HepG2 (cell line): Measurements from ENCODE around the gene HRC. TPM values are rescaled to one million over a fixed set of nuclear protein-coding genes. Genes with fewer than 3 reads are reported as not detected.

Source experiments
- FOXK1 ChIP-seq: sonication (generic); formaldehyde crosslinking; IDR thresholded peaks from 2 replicates; pipeline ENCODE4 v1.4.0; 2020; ENCODE audit warnings: low read depth, missing genetic modification reagents, borderline replicate concordance
- FOXK2 ChIP-seq: fragments of 450-650 bp; IDR thresholded peaks from 2 replicates; pipeline ENCODE4 v1.6.1; 2016
- HES4 ChIP-seq: sonication (generic); formaldehyde crosslinking; IDR thresholded peaks from 2 replicates; pipeline ENCODE4 v1.9.0; 2021; ENCODE audit warnings: mild to moderate bottlenecking, missing genetic modification reagents, borderline replicate concordance
- JUND ChIP-seq: sonication (generic); formaldehyde crosslinking; IDR thresholded peaks from 2 replicates; pipeline ENCODE4 v1.8.0; 2022; ENCODE audit warnings: mild to moderate bottlenecking, missing genetic modification reagents
- MTA1 ChIP-seq: sonication (generic); formaldehyde crosslinking; IDR thresholded peaks from 2 replicates; pipeline ENCODE4 v1.4.0; 2020; ENCODE audit warnings: missing genetic modification reagents, mild to moderate bottlenecking, borderline replicate concordance
- MTF2 ChIP-seq: sonication (generic); formaldehyde crosslinking; IDR thresholded peaks from 2 replicates; pipeline ENCODE4 v1.5.0; 2020; ENCODE audit warnings: missing genetic modification reagents, borderline replicate concordance
- SATB2 ChIP-seq: sonication (generic); formaldehyde crosslinking; IDR thresholded peaks from 2 replicates; pipeline ENCODE4 v1.5.0; 2020; ENCODE audit warnings: missing genetic modification reagents
- ZNF296 ChIP-seq: sonication (generic); formaldehyde crosslinking; conservative IDR thresholded peaks from 2 replicates; pipeline ENCODE4 v1.5.0; 2020; ENCODE audit warnings: mild to moderate bottlenecking, missing genetic modification reagents
- ZNF335 ChIP-seq: sonication (generic); formaldehyde crosslinking; IDR thresholded peaks from 2 replicates; pipeline ENCODE4 v1.4.0; 2020; ENCODE audit warnings: missing genetic modification reagents
- ZNF577 ChIP-seq: sonication (generic); formaldehyde crosslinking; IDR thresholded peaks from 2 replicates; pipeline ENCODE4 v1.4.0; 2020; ENCODE audit warnings: mild to moderate bottlenecking, low read depth, missing genetic modification reagents, borderline replicate concordance
- ZNF605 ChIP-seq: sonication (generic); formaldehyde crosslinking; IDR thresholded peaks from 2 replicates; pipeline ENCODE4 v1.8.0; 2022; ENCODE audit warnings: mild to moderate bottlenecking, missing genetic modification reagents
- ZNF781 ChIP-seq: sonication (generic); formaldehyde crosslinking; IDR thresholded peaks from 2 replicates; pipeline ENCODE4 v1.5.1; 2020; ENCODE audit warnings: borderline replicate concordance, mild to moderate bottlenecking, missing genetic modification reagents; ENCODE audit errors: not compliant biosample characterization
- polyA plus RNA-seq, 8 experiments: library from polyadenylated mRNA; depleted of rRNA in 3 of 8; stranded (reverse) in 7 of 8; unstranded in 1 of 8; fragments of >200 nt; fragmentation: Illumina TruSeq in 4 of 8; extraction: Trizol in 4 of 8; gene quantifications; 2 replicates each; pipeline versions ENCODE4 v1.2.1 to v1.2.3, GENCODE V29; 2011 to 2016; ENCODE audit warnings: low read depth in 4 of 8, missing spikeins in 1 of 8, mixed read lengths in 1 of 8; ENCODE audit not compliant: insufficient read depth in 1 of 8
- total RNA-seq, 5 experiments: library from RNA; depleted of rRNA; stranded (reverse); fragments of >200 nt; fragmentation: Illumina TruSeq; extraction: Trizol; gene quantifications; 2 replicates each; pipeline ENCODE4 v1.2.3, GENCODE V29; 2016; ENCODE audit warnings: low read depth in 1 of 5
- TF ChIP-seq, protein P1 (sequence below): sonication (generic); formaldehyde crosslinking; IDR thresholded peaks from 2 replicates; pipeline ENCODE4 v1.4.0; 2020; ENCODE audit warnings: missing genetic modification reagents
- TF ChIP-seq, protein P2 (sequence below): sonication (generic); formaldehyde crosslinking; IDR thresholded peaks from 2 replicates; pipeline ENCODE4 v1.8.1; 2023; ENCODE audit warnings: mild to moderate bottlenecking, missing genetic modification reagents, borderline replicate concordance
- TF ChIP-seq, protein P3 (sequence below): sonication (generic); formaldehyde crosslinking; IDR thresholded peaks from 2 replicates; pipeline ENCODE4 v1.5.1; 2020; ENCODE audit warnings: mild to moderate bottlenecking, missing genetic modification reagents
- TF ChIP-seq, protein P4 (sequence below): sonication (generic); formaldehyde crosslinking; IDR thresholded peaks from 2 replicates; pipeline ENCODE4 v1.4.0; 2020; ENCODE audit warnings: missing genetic modification reagents, borderline replicate concordance
- TF ChIP-seq, protein P5 (sequence below): sonication (generic); formaldehyde crosslinking; IDR thresholded peaks from 2 replicates; pipeline ENCODE4 v1.4.0; 2020; ENCODE audit warnings: missing genetic modification reagents

HRC gene
- total and polyA plus RNA-seq, 2 of the 13 experiments (the other 11 are each of a cell fraction or from before 2014, with no cell fraction given), result 3.6 to 15.4 TPM

DNA sequence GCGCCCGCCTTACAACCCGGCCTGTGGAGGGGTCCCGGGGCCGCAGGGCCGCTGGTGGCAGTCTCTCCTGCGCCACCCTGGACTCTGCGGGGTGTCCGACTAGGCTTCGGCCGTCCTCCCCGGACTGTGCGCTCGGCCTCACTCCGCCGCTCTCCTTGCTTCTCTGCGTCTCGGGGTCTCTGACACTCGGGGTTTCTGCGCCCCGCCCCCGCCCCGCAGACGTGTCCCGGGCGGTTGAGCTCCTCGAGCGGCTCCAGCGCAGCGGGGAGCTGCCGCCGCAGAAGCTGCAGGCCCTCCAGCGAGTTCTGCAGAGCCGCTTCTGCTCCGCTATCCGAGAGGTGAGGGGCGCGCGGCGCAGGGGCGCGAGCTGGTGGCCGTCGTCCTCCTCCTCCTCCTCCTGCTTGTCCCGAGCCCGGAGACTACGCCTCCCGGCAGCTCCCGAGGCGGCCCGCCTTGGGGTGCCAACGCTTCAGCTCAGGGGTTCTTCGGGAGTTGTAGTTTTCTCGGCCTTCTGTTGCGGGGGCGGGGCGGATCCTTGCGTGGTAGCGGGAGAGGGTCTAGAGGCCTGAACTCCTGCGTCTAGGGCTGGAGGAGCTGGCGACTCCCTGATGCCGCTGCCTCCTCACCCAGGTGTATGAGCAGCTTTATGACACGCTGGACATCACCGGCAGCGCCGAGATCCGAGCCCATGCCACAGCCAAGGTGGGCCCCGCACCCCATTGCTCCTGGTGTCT is 40.4 kb downstream of the HRC start (continued):
- TF ChIP-seq, protein P1, sequence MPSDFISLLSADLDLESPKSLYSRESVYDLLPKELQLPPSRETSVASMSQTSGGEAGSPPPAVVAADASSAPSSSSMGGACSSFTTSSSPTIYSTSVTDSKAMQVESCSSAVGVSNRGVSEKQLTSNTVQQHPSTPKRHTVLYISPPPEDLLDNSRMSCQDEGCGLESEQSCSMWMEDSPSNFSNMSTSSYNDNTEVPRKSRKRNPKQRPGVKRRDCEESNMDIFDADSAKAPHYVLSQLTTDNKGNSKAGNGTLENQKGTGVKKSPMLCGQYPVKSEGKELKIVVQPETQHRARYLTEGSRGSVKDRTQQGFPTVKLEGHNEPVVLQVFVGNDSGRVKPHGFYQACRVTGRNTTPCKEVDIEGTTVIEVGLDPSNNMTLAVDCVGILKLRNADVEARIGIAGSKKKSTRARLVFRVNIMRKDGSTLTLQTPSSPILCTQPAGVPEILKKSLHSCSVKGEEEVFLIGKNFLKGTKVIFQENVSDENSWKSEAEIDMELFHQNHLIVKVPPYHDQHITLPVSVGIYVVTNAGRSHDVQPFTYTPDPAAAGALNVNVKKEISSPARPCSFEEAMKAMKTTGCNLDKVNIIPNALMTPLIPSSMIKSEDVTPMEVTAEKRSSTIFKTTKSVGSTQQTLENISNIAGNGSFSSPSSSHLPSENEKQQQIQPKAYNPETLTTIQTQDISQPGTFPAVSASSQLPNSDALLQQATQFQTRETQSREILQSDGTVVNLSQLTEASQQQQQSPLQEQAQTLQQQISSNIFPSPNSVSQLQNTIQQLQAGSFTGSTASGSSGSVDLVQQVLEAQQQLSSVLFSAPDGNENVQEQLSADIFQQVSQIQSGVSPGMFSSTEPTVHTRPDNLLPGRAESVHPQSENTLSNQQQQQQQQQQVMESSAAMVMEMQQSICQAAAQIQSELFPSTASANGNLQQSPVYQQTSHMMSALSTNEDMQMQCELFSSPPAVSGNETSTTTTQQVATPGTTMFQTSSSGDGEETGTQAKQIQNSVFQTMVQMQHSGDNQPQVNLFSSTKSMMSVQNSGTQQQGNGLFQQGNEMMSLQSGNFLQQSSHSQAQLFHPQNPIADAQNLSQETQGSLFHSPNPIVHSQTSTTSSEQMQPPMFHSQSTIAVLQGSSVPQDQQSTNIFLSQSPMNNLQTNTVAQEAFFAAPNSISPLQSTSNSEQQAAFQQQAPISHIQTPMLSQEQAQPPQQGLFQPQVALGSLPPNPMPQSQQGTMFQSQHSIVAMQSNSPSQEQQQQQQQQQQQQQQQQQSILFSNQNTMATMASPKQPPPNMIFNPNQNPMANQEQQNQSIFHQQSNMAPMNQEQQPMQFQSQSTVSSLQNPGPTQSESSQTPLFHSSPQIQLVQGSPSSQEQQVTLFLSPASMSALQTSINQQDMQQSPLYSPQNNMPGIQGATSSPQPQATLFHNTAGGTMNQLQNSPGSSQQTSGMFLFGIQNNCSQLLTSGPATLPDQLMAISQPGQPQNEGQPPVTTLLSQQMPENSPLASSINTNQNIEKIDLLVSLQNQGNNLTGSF (CRISPR knock-in tag), result 0 out of 2 replicates have a peak, but pooled peaks have one; percentile 30
- TF ChIP-seq JUND (CRISPR knock-in tag) (no peak), SATB2 (CRISPR knock-in tag) (no peak), MTA1 (0 out of 2 replicates have a peak, but pooled peaks have one; percentile 29), ZNF577 (CRISPR knock-in tag) (no peak), ZNF605 (CRISPR knock-in tag) (peak; percentile 75), ZNF781 (CRISPR knock-in tag) (peak; percentile 53), HES4 (CRISPR knock-in tag) (no peak), ZNF335 (CRISPR knock-in tag) (0 out of 2 replicates have a peak, but pooled peaks have one; percentile 39), MTF2 (CRISPR knock-in tag) (no peak), FOXK2 (no peak), FOXK1 (CRISPR knock-in tag) (peak; percentile 34; the same call in 1 of the 2 replicates), ZNF296 (CRISPR knock-in tag) (no peak)
- TF ChIP-seq, protein P2, sequence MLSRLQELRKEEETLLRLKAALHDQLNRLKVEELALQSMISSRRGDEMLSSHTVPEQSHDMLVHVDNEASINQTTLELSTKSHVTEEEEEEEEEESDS (CRISPR knock-in tag), result no peak
- TF ChIP-seq, protein P3, sequence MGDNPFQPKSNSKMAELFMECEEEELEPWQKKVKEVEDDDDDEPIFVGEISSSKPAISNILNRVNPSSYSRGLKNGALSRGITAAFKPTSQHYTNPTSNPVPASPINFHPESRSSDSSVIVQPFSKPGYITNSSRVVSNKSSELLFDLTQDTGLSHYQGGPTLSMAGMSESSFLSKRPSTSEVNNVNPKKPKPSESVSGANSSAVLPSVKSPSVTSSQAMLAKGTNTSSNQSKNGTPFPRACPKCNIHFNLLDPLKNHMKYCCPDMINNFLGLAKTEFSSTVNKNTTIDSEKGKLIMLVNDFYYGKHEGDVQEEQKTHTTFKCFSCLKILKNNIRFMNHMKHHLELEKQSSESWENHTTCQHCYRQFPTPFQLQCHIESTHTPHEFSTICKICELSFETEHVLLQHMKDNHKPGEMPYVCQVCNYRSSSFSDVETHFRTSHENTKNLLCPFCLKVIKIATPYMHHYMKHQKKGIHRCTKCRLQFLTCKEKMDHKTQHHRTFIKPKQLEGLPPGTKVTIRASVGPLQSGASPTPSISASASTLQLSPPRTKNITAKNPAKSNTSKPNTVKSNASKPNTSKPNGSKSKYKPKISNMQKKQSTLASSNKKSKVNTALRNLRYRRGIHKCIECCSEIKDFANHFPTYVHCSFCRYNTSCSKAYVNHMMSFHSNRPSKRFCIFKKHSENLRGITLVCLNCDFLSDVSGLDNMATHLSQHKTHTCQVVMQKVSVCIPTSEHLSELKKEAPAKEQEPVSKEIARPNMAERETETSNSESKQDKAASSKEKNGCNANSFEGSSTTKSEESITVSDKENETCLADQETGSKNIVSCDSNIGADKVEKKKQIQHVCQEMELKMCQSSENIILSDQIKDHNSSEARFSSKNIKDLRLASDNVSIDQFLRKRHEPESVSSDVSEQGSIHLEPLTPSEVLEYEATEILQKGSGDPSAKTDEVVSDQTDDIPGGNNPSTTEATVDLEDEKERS (CRISPR knock-in tag), result peak; percentile 55; the same call in 1 of the 2 replicates
- TF ChIP-seq, protein P4, sequence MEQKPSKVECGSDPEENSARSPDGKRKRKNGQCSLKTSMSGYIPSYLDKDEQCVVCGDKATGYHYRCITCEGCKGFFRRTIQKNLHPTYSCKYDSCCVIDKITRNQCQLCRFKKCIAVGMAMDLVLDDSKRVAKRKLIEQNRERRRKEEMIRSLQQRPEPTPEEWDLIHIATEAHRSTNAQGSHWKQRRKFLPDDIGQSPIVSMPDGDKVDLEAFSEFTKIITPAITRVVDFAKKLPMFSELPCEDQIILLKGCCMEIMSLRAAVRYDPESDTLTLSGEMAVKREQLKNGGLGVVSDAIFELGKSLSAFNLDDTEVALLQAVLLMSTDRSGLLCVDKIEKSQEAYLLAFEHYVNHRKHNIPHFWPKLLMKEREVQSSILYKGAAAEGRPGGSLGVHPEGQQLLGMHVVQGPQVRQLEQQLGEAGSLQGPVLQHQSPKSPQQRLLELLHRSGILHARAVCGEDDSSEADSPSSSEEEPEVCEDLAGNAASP (CRISPR knock-in tag), result 0 out of 2 replicates have a peak, but pooled peaks have one; percentile 40
- TF ChIP-seq, protein P5, sequence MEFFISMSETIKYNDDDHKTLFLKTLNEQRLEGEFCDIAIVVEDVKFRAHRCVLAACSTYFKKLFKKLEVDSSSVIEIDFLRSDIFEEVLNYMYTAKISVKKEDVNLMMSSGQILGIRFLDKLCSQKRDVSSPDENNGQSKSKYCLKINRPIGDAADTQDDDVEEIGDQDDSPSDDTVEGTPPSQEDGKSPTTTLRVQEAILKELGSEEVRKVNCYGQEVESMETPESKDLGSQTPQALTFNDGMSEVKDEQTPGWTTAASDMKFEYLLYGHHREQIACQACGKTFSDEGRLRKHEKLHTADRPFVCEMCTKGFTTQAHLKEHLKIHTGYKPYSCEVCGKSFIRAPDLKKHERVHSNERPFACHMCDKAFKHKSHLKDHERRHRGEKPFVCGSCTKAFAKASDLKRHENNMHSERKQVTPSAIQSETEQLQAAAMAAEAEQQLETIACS (CRISPR knock-in tag), result no peak
